ENCODE results near the gene MOV10. TPM values are rescaled to one million over a fixed set of nuclear protein-coding genes. Genes with fewer than 3 reads are reported as not detected.

The MOV10 gene
- total RNA-seq, 1 donor from 2014 or later = 137 TPM

- H3K9me3 Mint-ChIP-seq (ENCODE audit: low read depth) = peaks cover 3% of the 10 kb centered on the region
- no peak for DNase-seq (ENCODE audit: low spot score, unreplicated experiment)
- TF ChIP-seq, protein P1, sequence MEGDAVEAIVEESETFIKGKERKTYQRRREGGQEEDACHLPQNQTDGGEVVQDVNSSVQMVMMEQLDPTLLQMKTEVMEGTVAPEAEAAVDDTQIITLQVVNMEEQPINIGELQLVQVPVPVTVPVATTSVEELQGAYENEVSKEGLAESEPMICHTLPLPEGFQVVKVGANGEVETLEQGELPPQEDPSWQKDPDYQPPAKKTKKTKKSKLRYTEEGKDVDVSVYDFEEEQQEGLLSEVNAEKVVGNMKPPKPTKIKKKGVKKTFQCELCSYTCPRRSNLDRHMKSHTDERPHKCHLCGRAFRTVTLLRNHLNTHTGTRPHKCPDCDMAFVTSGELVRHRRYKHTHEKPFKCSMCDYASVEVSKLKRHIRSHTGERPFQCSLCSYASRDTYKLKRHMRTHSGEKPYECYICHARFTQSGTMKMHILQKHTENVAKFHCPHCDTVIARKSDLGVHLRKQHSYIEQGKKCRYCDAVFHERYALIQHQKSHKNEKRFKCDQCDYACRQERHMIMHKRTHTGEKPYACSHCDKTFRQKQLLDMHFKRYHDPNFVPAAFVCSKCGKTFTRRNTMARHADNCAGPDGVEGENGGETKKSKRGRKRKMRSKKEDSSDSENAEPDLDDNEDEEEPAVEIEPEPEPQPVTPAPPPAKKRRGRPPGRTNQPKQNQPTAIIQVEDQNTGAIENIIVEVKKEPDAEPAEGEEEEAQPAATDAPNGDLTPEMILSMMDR (IDR thresholded peaks at IDR 0.05; ENCODE audit: unreplicated experiment) = peak; percentile 52
- no peaks in the 10 kb centered on the region for H3K4me1 Mint-ChIP-seq (ENCODE audit: low read depth)
- H3K36me3 Mint-ChIP-seq (ENCODE audit: insufficient read depth) = peaks cover 2% of the 10 kb centered on the region
- H3K27ac Mint-ChIP-seq = no peak overlapping the region
- no peak overlapping the region for H3K4me3 Mint-ChIP-seq (ENCODE audit: low read depth)
- peaks cover 63% of the 10 kb centered on the region for H3K27me3 Mint-ChIP-seq
Measured at GRCh38 chr1:112744009-112744578, 69.6 kb downstream of the MOV10 start.

DNA sequence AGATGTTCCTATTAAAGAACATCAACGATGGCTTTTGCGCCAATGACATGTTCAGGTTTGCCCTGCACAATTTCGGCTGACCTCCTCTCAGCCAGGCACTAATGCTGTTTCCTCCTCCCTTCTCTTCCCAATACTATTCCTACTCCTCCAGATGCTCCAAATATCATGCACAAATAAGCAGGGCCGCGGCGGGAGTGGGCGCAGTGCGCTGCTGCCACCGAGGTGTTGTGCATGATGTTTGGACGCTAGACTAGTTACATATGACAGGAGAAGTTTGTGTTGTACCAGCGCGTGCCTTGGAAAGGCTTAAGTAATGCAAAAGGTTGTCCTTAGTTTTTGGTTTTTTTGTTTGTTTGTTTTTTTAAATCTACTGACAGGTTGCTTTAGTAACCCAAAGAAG lies 73.9 kb downstream of the MOV10 start:
- Mint-ChIP-seq H3K9me3 (ENCODE audit: low read depth) (peaks cover 3% of the 10 kb centered on the region), H3K36me3 (ENCODE audit: insufficient read depth) (no peaks in the 10 kb centered on the region), H3K4me1 (ENCODE audit: low read depth) (no peaks in the 10 kb centered on the region), H3K27me3 (peaks cover 30% of the 10 kb centered on the region), H3K27ac (no peak overlapping the region), H3K4me3 (ENCODE audit: low read depth) (no peak overlapping the region)
- no peak for DNase-seq (ENCODE audit: low spot score, unreplicated experiment)
- TF ChIP-seq, protein P1 (IDR thresholded peaks at IDR 0.05; ENCODE audit: unreplicated experiment) = no peak

Other genes starting within 250 kb of the MOV10 start
- 0.77 and 1.6 TPM in 2 replicates for gene WNT2B, start 165.7 kb upstream of the MOV10 start, total RNA-seq
- 21.2 and 26.3 TPM in 2 replicates for gene ST7L, start 55.5 kb upstream of the MOV10 start, total RNA-seq
- gene CAPZA1, start 54.8 kb upstream of the MOV10 start, total RNA-seq = 125 and 129 TPM in 2 replicates
- 87.3 and 97.3 TPM in 2 replicates for gene RHOC, start 32.5 kb downstream of the MOV10 start, total RNA-seq
- gene PPM1J, start 40.7 kb downstream of the MOV10 start, total RNA-seq = 0.43 and 0.71 TPM in 2 replicates

Data from progenitor cell of endocrine pancreas (in vitro differentiated cells).